NCI-H82 treated with DMSO at 0.1 percent for 48 hours (cell line): ENCODE data around the gene WSCD1.

Experiments
- DNase-seq: peaks from one replicate; lab custom pipeline; 2025; ENCODE audit not compliant: unreplicated experiment; lab: John Stamatoyannopoulos, UW

WSCD1 gene

DNA sequence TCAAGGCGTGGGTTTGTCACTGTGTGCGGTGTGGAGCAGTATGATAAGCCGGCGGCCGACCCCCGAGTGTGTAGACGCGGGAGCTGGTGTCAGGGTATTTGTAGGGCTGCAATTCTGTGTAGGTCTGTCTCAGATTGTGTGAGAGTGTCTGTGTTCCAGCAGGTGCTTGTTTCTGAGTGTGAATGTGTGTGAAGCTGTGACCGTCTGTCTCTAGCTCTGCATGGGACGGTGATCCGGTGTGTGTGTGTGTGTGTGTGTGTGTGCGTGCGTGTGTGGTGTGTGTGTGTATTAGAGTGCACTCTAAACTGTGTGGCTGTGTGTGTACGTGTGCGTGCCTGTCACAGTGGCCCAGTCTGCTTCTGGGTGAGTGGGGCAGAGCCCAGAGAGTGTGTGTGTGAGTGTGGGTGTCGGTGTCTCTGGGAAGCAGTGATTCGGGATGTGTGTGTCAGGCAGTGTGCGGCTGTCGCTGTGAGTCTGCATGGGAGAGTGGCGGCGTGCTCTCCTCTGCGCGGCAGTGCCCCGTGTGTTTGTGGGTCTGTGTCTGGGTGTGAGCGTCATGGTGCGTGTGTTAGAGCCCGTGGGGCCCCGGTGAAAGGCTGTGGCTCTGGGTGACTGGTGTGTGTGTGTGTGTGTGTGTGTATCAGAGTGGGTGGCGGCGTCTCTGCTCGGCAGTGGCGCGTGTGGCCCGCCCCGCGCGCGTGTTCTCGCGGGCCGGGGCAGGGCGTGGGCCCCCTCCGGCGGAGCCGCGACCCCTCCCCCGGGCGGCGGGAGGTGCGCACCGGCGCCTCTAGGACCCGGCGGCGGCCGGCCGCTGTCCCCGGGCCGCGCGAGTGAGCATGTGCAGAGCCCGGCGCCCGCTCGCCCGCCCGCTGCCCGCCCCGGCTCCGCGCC, at the start of gene WSCD1:
WSCD1 (plus strand) TSS at position 841 of the 891 bp plus-strand sequence. CDS start 10,280 bp downstream, outside the sequence.
- no peak for DNase-seq

DNA sequence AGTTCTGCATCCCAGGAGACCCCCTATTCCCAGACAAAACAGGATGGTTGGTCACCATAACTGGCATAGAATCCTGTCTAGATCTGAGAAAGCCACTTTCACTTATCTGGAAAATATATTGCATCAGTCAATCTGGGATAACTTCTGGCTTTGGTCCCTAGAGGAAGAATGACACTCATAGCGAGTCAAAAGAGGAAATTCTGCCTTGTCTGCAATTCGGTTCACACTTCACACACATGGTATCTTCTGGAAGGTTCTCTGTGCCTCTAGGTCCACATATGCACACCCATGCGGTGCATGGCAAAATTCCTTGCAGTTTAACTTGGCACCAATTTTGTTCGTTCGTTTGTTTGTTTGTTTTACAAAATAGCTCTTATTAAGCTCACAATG, 49.2 kb upstream of the WSCD1 start:
- no peak for DNase-seq

DNA sequence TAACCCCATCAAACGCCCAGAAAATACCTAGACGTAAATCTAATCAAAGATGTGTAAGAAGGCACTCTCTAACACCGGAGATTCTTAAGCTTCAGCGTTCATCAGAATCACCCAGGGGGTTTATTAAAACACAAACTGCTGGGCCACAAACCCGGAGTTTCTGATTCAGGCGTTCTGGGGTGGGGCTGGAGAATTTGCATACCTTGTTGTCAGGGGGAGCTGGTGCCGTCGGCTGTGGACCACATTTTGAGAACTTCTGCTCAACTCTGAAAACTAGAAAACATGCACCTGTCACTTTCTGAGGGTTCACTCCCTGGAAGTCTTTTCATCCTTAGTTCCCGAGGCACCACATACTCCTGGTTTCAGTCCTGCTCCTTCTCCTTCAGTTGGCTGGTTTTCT, 48.6 kb upstream of the WSCD1 start:
- no peak for DNase-seq

DNA sequence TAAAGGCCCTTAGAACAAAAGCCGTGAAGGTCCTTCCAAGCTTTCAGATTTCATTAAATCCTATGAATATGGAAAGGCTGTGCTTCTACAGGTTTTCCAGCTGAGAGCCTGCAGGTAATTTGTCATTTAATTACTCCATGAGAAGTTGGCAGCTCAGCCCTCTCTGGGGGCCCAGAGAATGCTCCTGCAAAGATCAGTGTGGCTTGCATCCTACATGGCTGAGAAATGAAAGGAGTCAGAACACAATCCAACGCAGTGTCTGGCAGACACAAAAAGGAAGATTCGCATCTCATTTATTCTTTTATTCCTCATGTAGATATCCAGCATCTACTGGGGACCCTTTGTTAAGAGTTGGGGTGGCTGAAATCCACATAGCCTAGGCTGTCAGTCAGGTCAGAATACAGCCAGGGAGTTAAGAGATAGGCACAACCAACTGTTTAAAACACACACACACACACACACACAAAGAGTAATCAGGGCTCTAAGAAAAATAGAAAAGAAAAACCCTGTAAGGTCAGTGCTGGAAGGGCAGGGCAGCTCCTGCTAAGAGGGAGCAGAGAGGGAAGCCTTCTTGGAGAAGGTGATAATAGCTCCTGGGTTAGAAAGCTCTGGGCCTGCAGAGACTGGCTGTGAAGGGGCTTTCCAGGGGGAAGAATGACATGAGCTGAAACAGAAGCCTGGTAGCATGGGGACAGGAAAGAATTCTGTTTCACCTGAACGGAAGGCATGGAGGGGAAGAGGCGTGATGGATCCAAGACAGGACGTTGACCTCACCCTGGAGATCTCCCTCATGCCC, 46.9 kb upstream of the WSCD1 start:
- no peak for DNase-seq

DNA sequence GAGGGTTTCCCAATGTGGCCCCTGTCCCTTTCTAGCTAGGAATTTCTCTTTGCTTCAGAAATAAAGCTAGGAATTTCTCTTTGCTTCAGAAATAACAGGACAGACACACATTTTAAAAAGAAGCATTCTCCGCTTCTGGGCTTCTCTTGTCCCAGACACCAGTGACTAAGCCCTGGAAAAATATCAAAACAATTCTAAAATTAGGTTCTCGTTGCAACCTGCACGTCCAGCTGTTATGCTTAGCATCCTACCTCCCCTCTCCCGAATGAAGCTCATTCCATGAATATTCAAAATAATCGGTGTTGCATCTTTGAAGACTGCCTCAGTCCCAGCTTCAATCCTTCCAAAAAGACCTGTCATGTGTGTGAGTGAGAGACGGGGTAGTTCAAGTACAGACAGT, 45.6 kb upstream of the WSCD1 start:
- DNase-seq, result no peak

DNA sequence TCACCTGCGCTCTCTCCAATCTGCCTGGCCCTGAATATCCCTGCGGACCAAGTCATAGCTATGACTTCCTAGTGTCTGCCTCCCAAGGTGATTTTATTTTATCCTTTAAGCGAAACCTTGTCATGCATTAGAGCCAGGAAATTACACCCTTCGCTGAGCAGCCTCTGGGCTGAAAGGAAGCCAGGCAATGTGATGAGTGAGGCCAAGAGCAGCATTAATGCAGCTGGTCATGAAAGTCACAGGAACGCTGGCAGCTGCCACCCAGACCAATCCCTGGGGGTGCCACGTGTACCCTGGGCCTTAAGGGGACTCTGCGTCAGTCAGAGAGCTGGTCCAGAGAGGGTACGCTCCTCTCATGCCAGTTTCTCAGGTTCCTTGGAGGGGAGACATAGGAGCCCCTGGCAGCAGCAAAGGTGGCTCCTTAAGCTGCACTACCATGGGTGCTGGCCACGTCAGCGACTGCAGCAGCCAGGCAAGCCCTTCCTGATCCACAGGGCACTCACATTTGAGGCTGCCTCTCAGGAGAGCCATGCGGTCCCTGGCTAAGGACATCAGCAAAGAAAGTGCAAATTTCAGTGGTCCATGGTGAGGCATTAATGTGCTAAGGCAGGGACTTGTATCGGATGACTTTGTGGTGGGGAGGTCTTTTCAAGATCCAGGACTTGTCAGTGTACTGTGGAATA, 42.7 kb upstream of the WSCD1 start:
- DNase-seq, result no peak

DNA sequence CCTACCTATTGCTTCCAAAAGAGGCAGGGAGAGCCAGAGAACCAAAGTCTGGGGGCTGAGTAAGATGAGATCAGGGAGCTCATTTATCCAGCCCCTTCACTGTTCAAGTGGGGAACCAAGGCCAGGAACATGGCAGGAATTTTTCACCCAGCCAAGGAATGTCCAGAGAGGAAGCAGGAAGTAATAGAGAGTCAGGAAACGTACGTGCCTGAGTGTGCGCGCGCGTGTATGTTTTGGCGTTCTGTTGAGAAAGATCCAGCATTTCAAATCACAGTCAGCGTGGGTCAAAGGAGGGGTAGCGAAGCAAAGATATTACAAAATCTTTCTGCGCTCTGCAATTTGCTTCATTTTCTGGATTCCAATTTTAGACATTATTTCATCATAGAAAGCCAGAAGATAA, 41.9 kb upstream of the WSCD1 start:
- no peak for DNase-seq

DNA sequence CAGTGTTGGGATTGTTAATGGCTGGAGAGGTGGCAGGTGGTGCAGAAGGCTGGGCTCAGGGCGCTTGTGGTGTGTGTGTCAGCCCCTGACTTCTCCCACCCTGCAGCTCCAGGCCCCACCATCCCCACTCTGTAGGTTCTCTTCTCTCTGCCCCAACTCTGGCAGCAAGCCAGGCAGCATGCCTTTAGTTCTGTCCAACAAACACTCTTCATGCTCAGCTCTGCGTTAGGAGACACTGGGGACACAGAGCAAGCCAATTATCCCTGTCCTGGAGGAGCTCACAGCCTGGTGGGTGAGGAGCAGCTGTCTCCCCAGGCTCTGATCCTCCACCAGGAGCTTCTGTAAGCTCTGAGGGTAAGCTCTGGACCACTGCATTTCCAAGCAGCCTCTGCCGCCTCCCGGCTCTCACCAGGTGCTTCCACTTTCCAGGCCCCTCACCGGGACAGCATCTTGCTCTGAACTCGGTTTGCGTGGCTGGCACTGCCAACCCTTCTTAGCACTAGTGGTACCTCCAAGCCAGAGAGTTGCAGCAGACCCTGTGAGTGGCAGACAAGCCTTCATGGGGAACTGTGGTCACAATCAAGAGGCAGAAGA, 34.3 kb upstream of the WSCD1 start:
- DNase-seq, result peak; percentile 32

DNA sequence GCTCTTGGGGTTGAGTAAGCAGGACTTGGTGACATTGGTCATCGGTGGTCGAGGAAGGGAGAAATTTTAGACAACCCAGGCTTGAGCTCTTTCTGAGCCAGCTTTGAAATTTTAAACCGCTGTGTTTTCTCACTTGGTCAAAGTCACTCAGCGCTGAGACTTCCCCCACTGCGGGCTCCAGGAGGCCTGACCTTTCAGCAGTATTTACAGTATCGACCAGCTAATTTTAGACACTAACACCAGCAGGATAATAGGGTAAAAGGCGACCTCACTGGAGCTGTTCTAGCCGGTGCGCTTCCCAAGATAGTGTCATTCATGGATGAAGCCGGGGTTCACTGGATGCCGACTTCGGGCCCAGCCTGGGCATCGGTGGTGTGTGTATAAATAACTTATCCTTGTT, 29.7 kb upstream of the WSCD1 start:
- DNase-seq, result no peak

DNA sequence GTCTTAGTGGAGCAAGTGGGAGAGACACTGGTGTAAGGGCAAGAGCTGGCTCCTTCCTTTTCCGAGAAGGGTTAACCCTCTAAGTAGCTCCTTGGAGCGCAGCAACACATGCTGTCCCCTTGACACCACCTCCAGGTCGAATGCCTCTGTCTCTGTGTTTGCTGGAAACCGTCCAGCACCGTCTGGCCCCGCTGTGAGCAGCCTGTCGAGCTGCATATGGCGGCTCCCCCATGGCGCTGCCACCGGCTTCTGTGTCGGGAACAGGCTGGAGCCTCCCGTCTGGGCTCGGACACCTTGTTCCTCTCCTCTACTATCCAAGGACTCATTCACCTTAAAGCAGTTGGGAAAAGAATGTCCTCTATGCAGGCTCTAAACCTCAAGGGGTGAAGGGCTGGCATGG, 28.9 kb upstream of the WSCD1 start:
- no peak for DNase-seq

DNA sequence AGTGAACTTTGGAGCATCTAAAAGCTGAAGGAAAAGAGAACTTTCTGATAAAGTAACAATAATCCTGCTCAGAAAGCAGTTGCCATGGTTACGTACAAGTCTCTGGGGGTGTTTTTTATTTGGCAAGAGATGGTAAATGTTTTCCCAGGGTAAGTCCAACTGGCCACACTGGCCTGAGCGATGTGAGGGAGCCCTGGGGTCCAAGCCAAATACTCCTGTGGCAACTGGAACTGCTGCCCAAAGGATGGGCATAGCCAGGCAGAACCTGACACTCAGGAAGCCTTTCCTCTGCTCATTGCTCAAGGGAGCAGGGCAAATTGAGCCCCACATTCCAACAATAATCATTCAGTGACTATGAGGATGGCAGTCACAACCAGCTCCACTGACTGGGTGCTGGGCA, 26.8 kb upstream of the WSCD1 start:
- no peak for DNase-seq

DNA sequence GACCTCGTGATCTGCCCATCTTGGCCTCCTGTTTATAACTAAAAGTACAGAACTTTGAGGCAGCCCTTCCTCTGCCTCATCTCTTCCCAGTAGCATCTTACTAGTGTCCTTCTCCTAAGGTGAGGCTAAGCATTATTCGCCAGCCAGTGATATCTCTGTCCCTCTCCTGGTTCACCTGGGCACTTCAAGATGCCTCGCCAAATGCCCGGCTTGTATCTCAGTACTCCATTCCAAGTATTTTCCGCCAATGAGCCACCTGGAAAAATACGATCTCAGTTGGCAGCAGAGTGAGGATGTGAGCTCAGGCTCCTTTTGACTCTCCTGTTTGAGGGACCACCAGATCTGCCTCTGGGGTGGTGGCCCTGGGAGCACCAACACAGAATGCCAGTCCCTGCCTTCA, 25.9 kb upstream of the WSCD1 start:
- DNase-seq, result no peak

DNA sequence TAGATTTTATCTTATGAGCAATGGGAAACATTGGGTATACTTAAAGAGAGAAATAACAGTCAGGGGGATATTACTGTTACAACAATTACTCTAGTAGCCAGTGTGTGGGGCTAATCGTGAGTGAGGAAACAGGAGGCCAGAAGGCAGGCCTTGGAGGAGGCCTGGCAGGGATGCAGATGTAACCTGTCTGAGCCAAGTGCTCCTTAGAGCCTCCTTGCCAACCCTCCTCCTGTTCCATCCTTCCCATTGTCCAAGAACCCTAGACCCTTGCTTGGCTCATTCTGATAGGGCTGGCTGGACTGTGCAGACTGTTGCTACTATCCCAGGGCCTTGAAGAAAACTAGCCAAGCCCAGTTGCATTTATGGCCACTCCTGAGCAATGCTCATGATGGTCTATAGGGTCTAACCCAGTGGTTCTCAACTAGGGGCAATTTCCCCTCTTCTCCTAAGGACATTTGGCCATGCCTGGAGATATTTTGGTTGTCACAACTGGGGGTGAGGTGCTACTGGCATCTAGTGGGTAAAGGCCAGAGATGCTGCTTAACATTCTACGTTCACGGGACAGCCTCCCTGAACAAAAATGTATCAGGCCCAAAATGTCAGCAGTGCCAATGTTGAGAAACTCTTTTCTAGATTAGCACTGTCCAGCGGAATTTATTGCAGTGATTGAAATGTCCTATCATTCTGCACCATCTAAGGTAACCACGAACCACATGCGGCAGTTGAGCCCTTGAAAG, 24.4 kb upstream of the WSCD1 start:
- DNase-seq, result no peak

DNA sequence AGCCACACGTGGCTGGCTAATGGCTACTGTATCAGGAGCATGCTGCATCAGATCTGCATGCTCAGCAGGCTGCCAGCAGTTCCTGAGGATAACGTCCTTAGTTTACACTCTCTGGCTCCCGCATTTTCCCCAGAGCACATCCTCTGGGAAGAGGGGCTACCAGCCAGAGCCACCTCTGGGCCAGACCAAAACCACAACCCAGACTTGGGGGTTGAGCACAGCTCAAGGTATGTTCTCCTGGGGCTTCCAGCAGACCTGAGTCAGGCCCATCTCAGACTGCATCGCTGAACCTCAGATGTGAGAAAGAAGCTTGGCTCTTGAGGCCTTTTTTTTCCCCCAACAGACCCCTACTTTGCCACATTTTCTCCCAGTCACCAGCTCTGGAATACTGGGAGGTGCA, 23.7 kb upstream of the WSCD1 start:
- DNase-seq, result no peak

DNA sequence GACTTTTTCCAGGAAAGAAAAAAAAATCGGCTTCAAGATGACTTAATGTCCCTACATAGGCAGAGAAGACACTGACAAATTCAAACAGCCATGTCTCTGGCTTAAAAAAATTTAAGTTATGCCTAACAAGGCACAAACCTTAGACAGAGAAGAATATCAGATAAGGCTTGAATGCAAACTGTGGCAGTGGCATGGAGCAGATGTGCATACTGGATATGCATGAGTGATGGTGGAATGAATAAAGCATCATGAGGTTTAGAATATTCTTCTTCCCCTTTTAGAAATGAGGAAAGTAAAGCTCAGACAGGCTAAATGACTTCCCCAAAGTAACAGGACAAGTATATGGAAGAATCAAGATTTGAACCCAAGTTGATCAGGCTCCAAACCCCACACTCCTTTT, 23.2 kb upstream of the WSCD1 start:
- DNase-seq, result no peak

DNA sequence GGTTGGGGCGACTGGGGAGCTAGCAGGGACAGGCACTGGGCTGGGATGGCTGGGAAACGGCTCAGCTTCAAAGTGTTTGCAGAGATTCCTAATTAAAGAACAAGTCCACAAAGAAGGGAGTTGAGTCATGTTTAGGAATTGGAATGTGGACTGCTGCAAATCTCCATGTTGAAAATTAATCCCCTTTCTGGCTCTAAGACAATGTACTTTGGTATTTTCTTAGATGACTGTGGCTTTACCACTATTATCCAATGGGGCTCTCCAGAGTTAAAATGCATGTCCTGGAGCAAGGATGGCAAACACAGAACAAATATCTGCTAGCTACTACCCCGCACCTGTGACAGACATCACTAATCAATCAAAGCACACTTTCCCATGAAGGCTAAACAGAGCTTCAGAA, 22.2 kb upstream of the WSCD1 start:
- DNase-seq, result no peak

DNA sequence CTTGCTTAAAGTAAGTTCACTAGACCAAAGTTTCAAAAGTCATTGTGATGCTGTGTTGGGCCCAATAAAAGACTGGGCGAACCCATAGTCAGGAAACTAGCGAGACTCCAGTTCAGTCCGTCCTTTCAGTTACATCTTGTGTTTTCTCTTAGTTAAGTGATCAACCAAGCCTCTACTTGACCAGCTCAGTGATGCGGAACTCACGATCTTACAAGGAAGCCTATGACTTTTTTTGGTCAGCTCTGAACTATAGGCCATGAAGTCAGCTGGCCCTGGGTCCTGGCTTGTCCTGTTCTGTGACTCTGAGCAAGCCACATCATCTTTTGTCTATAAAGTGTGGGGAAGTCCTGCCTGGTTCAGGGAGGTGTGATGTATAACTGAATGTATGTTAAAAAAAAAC, 21.7 kb upstream of the WSCD1 start:
- DNase-seq, result no peak

DNA sequence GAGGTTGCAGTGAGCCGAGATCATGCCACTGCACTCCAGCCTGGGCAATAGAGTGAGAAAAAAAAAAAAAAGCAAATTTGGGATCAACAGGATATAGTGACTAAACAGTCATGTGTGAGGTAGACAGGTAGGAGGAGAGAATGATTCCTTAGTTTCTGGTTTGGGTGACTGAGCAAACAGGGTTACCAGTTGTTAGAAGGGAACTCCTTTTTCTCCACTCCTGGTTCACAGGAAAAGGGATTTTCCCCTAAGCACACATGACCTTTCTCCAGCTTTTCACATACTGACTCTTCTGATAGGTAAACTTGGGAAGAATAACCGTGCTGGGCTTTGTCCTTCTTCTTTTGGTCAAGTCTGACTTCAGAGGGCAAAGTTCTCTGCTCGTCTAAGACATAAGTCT, 17.3 kb upstream of the WSCD1 start:
- no peak for DNase-seq

DNA sequence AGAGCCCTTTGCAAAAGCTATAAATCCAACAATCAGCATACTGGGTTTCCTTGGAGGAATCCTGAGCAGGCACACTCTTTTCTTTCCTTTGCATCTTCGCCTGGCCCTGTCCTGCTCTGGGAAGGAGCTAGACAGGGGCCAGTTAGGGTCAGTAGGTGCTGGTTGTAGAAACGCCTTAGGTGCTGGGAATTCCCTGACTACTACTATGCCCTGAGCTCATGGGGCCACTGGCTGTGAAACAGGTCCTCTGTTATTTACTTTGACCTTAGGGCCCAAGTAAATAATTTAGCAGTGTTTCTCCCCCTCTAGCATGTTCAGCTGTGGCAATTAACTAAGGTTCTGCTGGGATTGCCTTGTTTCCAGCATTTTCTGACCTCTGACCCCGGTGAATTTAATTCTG, 15.8 kb upstream of the WSCD1 start:
- no peak for DNase-seq

DNA sequence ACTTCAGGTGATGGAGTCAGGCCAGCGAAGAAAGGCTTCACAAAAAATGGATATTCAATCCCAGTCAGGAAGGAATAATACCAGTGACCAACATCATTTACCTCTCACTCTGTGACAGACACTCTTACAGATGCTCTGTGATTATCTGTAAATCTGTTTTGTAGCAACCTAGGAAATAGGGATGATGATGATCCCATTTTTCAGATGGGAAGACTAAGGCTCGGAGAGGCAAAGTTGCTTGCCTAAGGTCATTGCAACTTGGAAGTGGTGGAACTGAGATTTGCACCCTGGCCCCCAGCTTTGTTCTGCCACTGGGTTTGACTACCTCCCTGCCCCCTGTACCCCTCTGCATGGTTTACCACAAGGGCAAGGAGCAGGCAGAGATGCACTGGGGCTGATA, 14.1 kb upstream of the WSCD1 start:
- DNase-seq, result no peak

DNA sequence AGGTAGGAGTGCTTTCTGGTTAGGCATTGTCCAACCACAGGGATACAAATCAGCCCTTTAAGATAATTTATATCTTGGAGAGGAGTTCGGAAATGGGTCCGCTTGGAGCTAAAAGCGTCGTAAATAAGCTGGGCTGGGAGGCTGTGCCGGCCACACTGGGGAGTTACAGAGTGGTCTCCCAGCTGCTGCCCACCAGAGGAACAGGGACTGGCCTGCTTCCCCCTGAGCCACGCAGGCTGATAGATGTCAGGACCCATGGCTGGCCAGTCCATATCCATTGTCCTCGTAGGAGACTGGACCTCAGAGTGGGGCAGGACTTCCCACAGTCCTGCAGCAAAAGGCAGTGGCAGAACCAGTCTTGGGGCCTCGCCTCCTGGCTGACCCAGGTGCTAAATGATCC, 12.6 kb upstream of the WSCD1 start:
- DNase-seq, result no peak
